Peyer's patch (tissue), 4 donors: ENCODE results near the gene MBD2. TPM values are rescaled to one million over a fixed set of nuclear protein-coding genes. Genes with fewer than 3 reads are reported as not detected.
A peak's percentile ranks its signal among the peaks of the same experiment; 100 is the strongest.
"Not testable (repeated sequence)": the region's sequence is repeated elsewhere in the genome, so short reads cannot be mapped to it uniquely, and the experiment has no call there.

ENCODE experiments used
- DNase-seq, 3 donors: peaks; one replicate each; pipeline ENCODE4 v3.0.0-alpha.2; 2017 to 2019
- H3K27ac ChIP-seq, 4 donors: fragments of 200-600 bp; sonication (generic); one replicate each; pipeline ENCODE4 v1.5.1; 2016 to 2019
- H3K27me3 ChIP-seq, 2 donors: fragments of 200-600 bp; sonication (generic); one replicate each; pipeline ENCODE4 v1.5.1; 2019
- H3K36me3 ChIP-seq, 3 donors: fragments of 200-600 bp; sonication (generic); one replicate each; pipeline ENCODE4 v1.5.1; 2016 to 2019
- H3K4me1 ChIP-seq, 4 donors: fragments of 200-600 bp; sonication (generic); one replicate each; pipeline ENCODE4 v1.5.1; 2016 to 2019
- H3K4me3 ChIP-seq, 4 donors: fragments of 200-600 bp; sonication (generic); 1 replicate in 3 of 4; 2 replicates in 1 of 4; pipeline ENCODE4 v1.5.1; 2016 to 2019; ENCODE audit warnings: mild to moderate bottlenecking in 1 of 4
- H3K9me3 ChIP-seq, 4 donors: fragments of 200-600 bp; sonication (generic); one replicate each; pipeline ENCODE4 v1.5.1; 2016 to 2019; ENCODE audit warnings: mild to moderate bottlenecking in 1 of 4
- CTCF ChIP-seq, 6 experiments: fragments of 450-650 bp in 4 of 6; fragments of 200-600 bp in 2 of 6; sonication (generic) in 1 of 6; IDR thresholded peaks; one replicate each; pipeline ENCODE4 v1.5.1; 2017 to 2019; ENCODE audit warnings: antibody characterized with exemption in 6 of 6, mild to moderate bottlenecking in 3 of 6, moderate library complexity in 1 of 6
- POLR2A ChIP-seq, 2 donors: fragments of 450-650 bp; IDR thresholded peaks; one replicate each; pipeline ENCODE4 v1.5.1; 2017; ENCODE audit warnings: antibody characterized with exemption in 2 of 2, mild to moderate bottlenecking in 2 of 2, moderate library complexity in 2 of 2
- total RNA-seq, 4 donors: library from RNA; depleted of rRNA; stranded (reverse); fragments of >200 nt; gene quantifications; one replicate each; pipeline ENCODE4 v1.1.0, GENCODE V29; 2016

Gene MBD2
- total RNA-seq, 4 donors from 2014 or later = 27.5 to 44.6 (median 34.0) TPM

GRCh38 chr18:54223568-54224241, 764 bp downstream of the MBD2 start:
- H3K4me3 ChIP-seq = peak overlapping the region; percentile 81 to 90 (median 86)
- peak; percentile 44 to 88 (median 69) for DNase-seq
- no peaks in the 10 kb centered on the region for H3K36me3 ChIP-seq
- TF ChIP-seq POLR2A (IDR thresholded peaks at IDR 0.05) (no peak), CTCF (IDR thresholded peaks at IDR 0.05) (no peak)
- H3K27me3 ChIP-seq = no peaks in the 10 kb centered on the region
- peaks cover 0 to 34% (median 8%) of the 10 kb centered on the region in 4 donors for H3K4me1 ChIP-seq
- peak overlapping the region; percentile 80 to 94 (median 91) for H3K27ac ChIP-seq
- no peaks in the 10 kb centered on the region for H3K9me3 ChIP-seq

DNA sequence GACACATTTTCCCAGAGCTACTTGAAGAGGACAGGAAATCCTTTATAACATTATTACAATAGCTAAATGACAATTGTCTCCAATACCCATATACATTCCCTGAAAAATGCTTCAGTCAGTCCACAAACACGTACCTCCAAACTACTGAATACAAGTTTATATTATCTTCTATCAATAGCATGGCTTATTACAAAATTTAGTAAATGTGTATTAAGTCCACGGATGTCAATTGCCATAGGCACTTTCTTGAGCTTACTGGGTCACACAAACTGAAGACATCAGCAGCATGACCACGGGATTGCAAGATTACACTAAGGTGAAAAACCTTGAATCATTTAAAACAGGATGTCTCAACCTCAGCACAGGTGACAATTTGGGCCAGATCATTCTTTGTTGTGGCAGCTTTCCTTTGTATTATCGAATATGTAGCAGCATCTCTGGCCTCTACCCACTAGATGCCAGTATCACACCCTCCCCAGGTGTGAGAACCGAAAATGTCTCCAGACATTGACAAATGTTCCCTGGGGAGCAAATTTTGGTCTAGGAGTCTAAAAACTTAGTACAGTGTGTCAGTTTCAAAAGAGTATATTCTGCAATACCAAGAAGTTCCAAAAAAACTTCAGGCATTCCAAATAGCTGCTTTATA, 1.4 kb downstream of the MBD2 start:
- Histone ChIP-seq H3K9me3 (no peaks in the 10 kb centered on the region), H3K4me1 (peaks cover 2 to 40% (median 10%) of the 10 kb centered on the region in 4 donors), H3K36me3 (no peaks in the 10 kb centered on the region), H3K4me3 (peak overlapping the region; percentile 81 to 90 (median 86)), H3K27ac (peak overlapping the region; percentile 80 to 94 (median 91)), H3K27me3 (no peaks in the 10 kb centered on the region)
- peak in 2 of 3 donors; percentile 35 to 55 for DNase-seq
- TF ChIP-seq POLR2A (IDR thresholded peaks at IDR 0.05) (no peak), CTCF (IDR thresholded peaks at IDR 0.05) (peak in 3 of 6 experiments; percentile 20 to 38 (median 35))

DNA sequence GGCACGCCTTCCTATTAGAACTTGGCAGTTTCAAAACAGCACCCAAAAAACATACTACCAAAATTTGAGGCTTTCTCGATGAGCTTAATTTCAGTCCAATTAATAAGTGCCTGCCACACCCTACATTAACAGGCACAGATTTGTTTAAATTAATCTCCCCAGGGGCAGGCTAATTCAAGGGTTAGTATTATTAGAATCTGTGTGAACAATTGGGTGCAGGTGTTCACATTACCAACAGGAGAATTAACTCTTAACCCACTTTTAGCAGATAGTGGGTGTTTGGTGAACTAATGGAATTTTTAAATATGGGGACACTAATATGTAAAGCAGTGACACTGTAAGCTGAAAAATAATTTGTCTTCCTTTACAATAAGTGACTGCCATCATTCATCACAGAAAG, 4.1 kb downstream of the MBD2 start:
- H3K9me3 ChIP-seq = no peaks in the 10 kb centered on the region
- H3K27me3 ChIP-seq = no peaks in the 10 kb centered on the region
- H3K27ac ChIP-seq = no peak overlapping the region
- no peaks in the 10 kb centered on the region for H3K36me3 ChIP-seq
- H3K4me3 ChIP-seq = no peak overlapping the region
- DNase-seq = no peak
- TF ChIP-seq CTCF (IDR thresholded peaks at IDR 0.05) (peak in 1 of 6 experiments; percentile 5), POLR2A (IDR thresholded peaks at IDR 0.05) (no peak)
- H3K4me1 ChIP-seq = peaks cover 2 to 40% (median 10%) of the 10 kb centered on the region in 4 donors

DNA sequence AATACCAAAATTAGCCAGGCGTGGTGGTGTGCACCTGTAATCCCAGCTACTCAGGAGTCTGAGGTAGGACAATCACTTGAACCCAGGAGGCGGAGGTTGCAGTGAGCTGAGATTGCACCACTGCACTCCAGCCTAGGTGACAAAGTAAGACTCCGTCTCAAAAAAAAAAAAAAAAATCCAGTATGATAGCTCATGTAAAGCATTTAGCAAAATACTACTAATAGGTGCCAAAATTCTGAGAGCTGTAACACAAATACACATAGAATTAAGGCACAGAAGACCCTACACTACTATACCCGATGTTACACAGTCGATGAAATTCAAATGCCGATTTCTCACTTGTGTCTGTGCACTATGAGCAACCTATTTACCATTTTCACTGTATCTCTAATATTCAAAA, 5.7 kb downstream of the MBD2 start:
- H3K4me1 ChIP-seq = peaks cover 2 to 40% (median 10%) of the 10 kb centered on the region in 4 donors
- H3K27me3 ChIP-seq, H3K27ac ChIP-seq, DNase-seq, H3K36me3 ChIP-seq, H3K4me3 ChIP-seq, H3K9me3 ChIP-seq: not testable (repeated sequence)

DNA sequence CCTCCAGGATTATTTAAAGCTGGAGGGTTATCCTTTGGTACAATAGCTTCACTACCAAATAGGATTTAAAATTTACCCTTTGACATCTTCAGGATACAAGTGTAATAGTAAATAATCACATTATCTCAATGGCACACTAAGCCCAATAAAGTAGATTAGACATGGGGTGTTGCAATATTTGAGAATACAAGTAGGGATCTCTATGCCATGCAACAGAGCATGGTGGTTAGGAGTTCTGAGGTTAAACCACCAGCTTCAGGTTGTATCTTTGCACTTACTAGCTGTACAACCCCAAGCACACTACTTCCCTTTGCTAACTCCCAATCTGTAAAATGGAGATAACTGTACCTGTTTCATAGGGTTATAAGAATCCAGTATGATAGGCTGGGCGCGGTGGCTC, 6.2 kb downstream of the MBD2 start:
- Histone ChIP-seq H3K27me3 (no peaks in the 10 kb centered on the region), H3K27ac (no peak overlapping the region), H3K9me3 (no peaks in the 10 kb centered on the region), H3K4me1 (peaks cover 2 to 38% (median 9%) of the 10 kb centered on the region in 4 donors), H3K36me3 (no peaks in the 10 kb centered on the region), H3K4me3 (no peak overlapping the region)
- TF ChIP-seq POLR2A (IDR thresholded peaks at IDR 0.05) = no peak
- TF ChIP-seq CTCF (IDR thresholded peaks at IDR 0.05) = no peak
- no peak for DNase-seq

DNA sequence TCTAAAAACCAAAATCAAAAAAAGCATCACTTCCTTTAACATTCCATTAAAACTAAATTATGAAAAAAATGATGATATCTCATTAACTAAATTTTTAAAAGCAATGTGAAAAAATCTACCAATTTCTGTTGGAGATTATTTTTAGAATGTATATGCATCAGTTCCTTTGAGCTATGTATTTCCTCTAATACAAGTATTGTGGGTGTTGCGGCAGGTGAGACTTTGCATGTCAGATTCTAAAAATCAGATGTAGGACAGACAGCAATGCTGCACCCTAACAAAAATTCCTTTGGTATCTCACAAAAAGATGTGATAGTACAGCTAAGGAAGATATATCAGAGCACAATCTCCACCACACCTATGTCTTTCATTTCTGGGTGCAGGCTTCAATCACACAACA, 6.8 kb downstream of the MBD2 start:
- Histone ChIP-seq H3K36me3 (no peaks in the 10 kb centered on the region), H3K9me3 (no peaks in the 10 kb centered on the region), H3K27ac (no peak overlapping the region), H3K4me1 (peaks cover 2 to 32% (median 5%) of the 10 kb centered on the region in 4 donors), H3K27me3 (no peaks in the 10 kb centered on the region), H3K4me3 (no peak overlapping the region)
- DNase-seq = no peak
- TF ChIP-seq CTCF (IDR thresholded peaks at IDR 0.05) (no peak), POLR2A (IDR thresholded peaks at IDR 0.05) (no peak)
